Caco-2 (cell line): ENCODE data around the gene RANBP2. TPM values are rescaled to one million over a fixed set of nuclear protein-coding genes. Genes with fewer than 3 reads are reported as not detected.
"Not testable (repeated sequence)": the region's sequence is repeated elsewhere in the genome, so short reads cannot be mapped to it uniquely, and the experiment has no call there.

Experiments
- BruUV-seq: library from RNA; stranded (reverse); fragments of 400-500 nt; replicated peaks from 2 replicates; lab custom pipeline; 2021; lab: Mats Ljungman, UMichigan
- CTCF ChIA-PET: fragments of 300-600 bp; sonication (Branson Sonifier 250); formaldehyde crosslinking; loops from one replicate; lab custom pipeline; 2022; ENCODE audit warnings: antibody characterized with exemption; lab: Charles Lee
- POLR2A ChIA-PET: fragments of 300-600 bp; sonication (Branson Sonifier 250); formaldehyde crosslinking; loops from one replicate; lab custom pipeline; 2022; ENCODE audit warnings: antibody characterized with exemption; lab: Charles Lee
- DNase-seq, 2 experiments: peaks; one replicate each; pipeline versions ENCODE4 v3.0.0 to v3.0.0-alpha.2; 2020 to 2022
- H3K27me3 ChIP-seq: replicated peaks from 2 replicates; pipeline ENCODE4 v1.6.0; 2011; ENCODE audit warnings: low read length; ENCODE audit not compliant: control insufficient read depth, insufficient read depth
- H3K36me3 ChIP-seq: 2 replicates; pipeline ENCODE4 v1.5.1; 2011; ENCODE audit warnings: low read length; ENCODE audit not compliant: control insufficient read depth, insufficient read depth
- H3K4me1 ChIP-seq: fragments of 250-450 bp; sonication (Bioruptor Pico); 2 replicates; pipeline ENCODE4 v1.5.1; 2020; ENCODE audit warnings: mild to moderate bottlenecking
- H3K4me3 ChIP-seq: 2 replicates; pipeline ENCODE4 v1.5.1; 2011; ENCODE audit warnings: low read depth, mild to moderate bottlenecking, control low read depth, low read length
- H3K9me3 ChIP-seq: fragments of 250-450 bp; sonication (Bioruptor Pico); 2 replicates; pipeline ENCODE4 v1.5.1; 2020; ENCODE audit warnings: mild to moderate bottlenecking, moderate library complexity
- H3K27ac Mint-ChIP-seq: one replicate; pipeline ENCODE4 v1.8.0; 2022; ENCODE audit warnings: mixed read lengths; ENCODE audit not compliant: unreplicated experiment
- H3K27me3 Mint-ChIP-seq: one replicate; pipeline ENCODE4 v1.8.0; 2022; ENCODE audit warnings: mixed read lengths; ENCODE audit not compliant: insufficient read depth, unreplicated experiment
- H3K36me3 Mint-ChIP-seq: one replicate; pipeline ENCODE4 v1.8.0; 2022; ENCODE audit warnings: mild to moderate bottlenecking, mixed read lengths; ENCODE audit not compliant: insufficient read depth, unreplicated experiment
- H3K4me1 Mint-ChIP-seq: one replicate; pipeline ENCODE4 v1.8.0; 2022; ENCODE audit warnings: low read depth, mixed read lengths; ENCODE audit not compliant: unreplicated experiment
- H3K4me3 Mint-ChIP-seq: one replicate; pipeline ENCODE4 v1.8.0; 2022; ENCODE audit warnings: mild to moderate bottlenecking, moderate library complexity, mixed read lengths; ENCODE audit not compliant: unreplicated experiment
- H3K9me3 Mint-ChIP-seq: one replicate; pipeline ENCODE4 v1.8.0; 2022; ENCODE audit warnings: mixed read lengths; ENCODE audit not compliant: unreplicated experiment
- CTCF ChIP-seq, 2 experiments: fragments of 200-600 bp in 1 of 2; IDR thresholded peaks; 1 replicate in 1 of 2; 2 replicates in 1 of 2; pipeline versions ENCODE4 v1.5.1 to v1.8.0; 2011 to 2022; ENCODE audit warnings: antibody characterized with exemption in 1 of 2, control low read depth in 1 of 2, inconsistent platforms in 1 of 2, low read depth in 1 of 2, low read length in 1 of 2, mild to moderate bottlenecking in 1 of 2, moderate library complexity in 1 of 2; ENCODE audit not compliant: insufficient read depth in 1 of 2, severe bottlenecking in 1 of 2, unreplicated experiment in 1 of 2
- intact Hi-C: fragments of 100-400 bp; cut with micrococcal nuclease; formaldehyde crosslinking; loops from one replicate; pipeline ENCODE4 v1.10.0; 2022; ENCODE audit not compliant: unreplicated experiment
- total RNA-seq: library from RNA; stranded (reverse); gene quantifications from 2 replicates; pipeline ENCODE4 v1.2.3, GENCODE V29; 2022

Gene RANBP2
- total RNA-seq, 1 experiment from 2014 or later: 81.8 TPM

GRCh38 chr2:108707300-108707699 lies 12.0 kb upstream of the RANBP2 start:
- CTCF ChIA-PET: no interaction called here
- no peaks in the 10 kb centered on the region for H3K36me3 ChIP-seq
- no peaks in the 10 kb centered on the region for H3K9me3 Mint-ChIP-seq

GRCh38 chr2:108716971-108717370 lies 2.3 kb upstream of the RANBP2 start:
- H3K27ac Mint-ChIP-seq, BruUV-seq, H3K36me3 ChIP-seq, H3K27me3 Mint-ChIP-seq, POLR2A ChIA-PET, H3K4me1 Mint-ChIP-seq, intact Hi-C loops, CTCF ChIA-PET, H3K36me3 Mint-ChIP-seq, H3K4me3 Mint-ChIP-seq, H3K4me1 ChIP-seq, H3K9me3 ChIP-seq, H3K4me3 ChIP-seq, H3K9me3 Mint-ChIP-seq, H3K27me3 ChIP-seq, DNase-seq: not testable (repeated sequence)

More at GRCh38 chr2:108707300-108707699, 12.0 kb upstream of the RANBP2 start:
- H3K4me1 Mint-ChIP-seq: no peaks in the 10 kb centered on the region
- Histone ChIP-seq H3K27me3 (no peaks in the 10 kb centered on the region), H3K4me1 (no peaks in the 10 kb centered on the region), H3K9me3 (peaks cover 3% of the 10 kb centered on the region; the same call in 1 of the 2 replicates), H3K4me3 (no peak overlapping the region)
- no peak overlapping the region for H3K4me3 Mint-ChIP-seq
- no peak overlapping the region for H3K27ac Mint-ChIP-seq
- intact Hi-C loops: no loop called here
- POLR2A ChIA-PET: no interaction called here
- no peak for DNase-seq
- no peaks in the 10 kb centered on the region for H3K27me3 Mint-ChIP-seq
- BruUV-seq: no TSS peak
- no peaks in the 10 kb centered on the region for H3K36me3 Mint-ChIP-seq
- TF ChIP-seq CTCF (IDR thresholded peaks at IDR 0.05; ENCODE audit: insufficient read depth in 1 of 2, low read depth in 1 of 2, low read length in 1 of 2, severe bottlenecking in 1 of 2, unreplicated experiment in 1 of 2): no peak

- H3K27ac Mint-ChIP-seq, intact Hi-C loops: not testable (repeated sequence)
Measured at GRCh38 chr2:108726048-108726447, 6.8 kb downstream of the RANBP2 start.

GRCh38 chr2:108734656-108735055 lies 15.4 kb downstream of the RANBP2 start:
- intact Hi-C loops, BruUV-seq, H3K36me3 ChIP-seq, CTCF ChIA-PET, POLR2A ChIA-PET, H3K4me3 Mint-ChIP-seq, H3K27me3 Mint-ChIP-seq, H3K9me3 ChIP-seq, DNase-seq, H3K27me3 ChIP-seq, H3K9me3 Mint-ChIP-seq, H3K4me1 ChIP-seq, H3K4me3 ChIP-seq: not testable (repeated sequence)
- Mint-ChIP-seq H3K36me3 (peaks cover 60% of the 10 kb centered on the region), H3K27ac (peak overlapping the region; percentile 3), H3K4me1 (peaks cover 13% of the 10 kb centered on the region)

More at GRCh38 chr2:108726048-108726447, 6.8 kb downstream of the RANBP2 start:
- H3K27me3 Mint-ChIP-seq, H3K4me3 ChIP-seq, H3K9me3 ChIP-seq, H3K4me3 Mint-ChIP-seq, CTCF ChIA-PET, POLR2A ChIA-PET, H3K9me3 Mint-ChIP-seq, DNase-seq, H3K36me3 ChIP-seq, H3K27me3 ChIP-seq, H3K4me1 ChIP-seq, BruUV-seq: not testable (repeated sequence)
- peaks cover 20% of the 10 kb centered on the region for H3K4me1 Mint-ChIP-seq
- peaks cover 23% of the 10 kb centered on the region for H3K36me3 Mint-ChIP-seq

- H3K4me1 ChIP-seq, DNase-seq, intact Hi-C loops, CTCF ChIA-PET, H3K27ac Mint-ChIP-seq, H3K9me3 ChIP-seq, H3K4me1 Mint-ChIP-seq, BruUV-seq, H3K4me3 Mint-ChIP-seq, H3K36me3 ChIP-seq, POLR2A ChIA-PET, H3K27me3 ChIP-seq, H3K27me3 Mint-ChIP-seq, H3K9me3 Mint-ChIP-seq, H3K4me3 ChIP-seq: not testable (repeated sequence)
- H3K36me3 Mint-ChIP-seq: peaks cover 57% of the 10 kb centered on the region
Measured at GRCh38 chr2:108757973-108758372, 38.7 kb downstream of the RANBP2 start.

- BruUV-seq, H3K4me1 Mint-ChIP-seq, H3K27me3 Mint-ChIP-seq, H3K4me1 ChIP-seq, H3K27ac Mint-ChIP-seq, POLR2A ChIA-PET, CTCF ChIA-PET, H3K9me3 ChIP-seq, DNase-seq, H3K4me3 ChIP-seq, H3K4me3 Mint-ChIP-seq, H3K36me3 ChIP-seq, H3K9me3 Mint-ChIP-seq, intact Hi-C loops, H3K27me3 ChIP-seq: not testable (repeated sequence)
- peaks cover 61% of the 10 kb centered on the region for H3K36me3 Mint-ChIP-seq
Measured at GRCh38 chr2:108762618-108763017, 43.3 kb downstream of the RANBP2 start.
